Neural crest cell (in vitro differentiated cells): ENCODE data around the gene EPC1. TPM values are rescaled to one million over a fixed set of nuclear protein-coding genes. Genes with fewer than 3 reads are reported as not detected.

Experiments
- DNase-seq: peaks from one replicate; pipeline ENCODE4 v3.0.0; 2021; ENCODE audit warnings: low read depth, mixed read lengths, low spot score
- H3K27ac Mint-ChIP-seq: one replicate; pipeline ENCODE4 v1.8.0; 2021; ENCODE audit warnings: mild to moderate bottlenecking, mixed read lengths; ENCODE audit not compliant: unreplicated experiment
- H3K27me3 Mint-ChIP-seq: 2 replicates; pipeline ENCODE4 v1.8.0; 2021; ENCODE audit warnings: low read depth, mild to moderate bottlenecking, mixed read lengths
- H3K36me3 Mint-ChIP-seq: 2 replicates; pipeline ENCODE4 v1.8.0; 2021; ENCODE audit warnings: low read depth, mild to moderate bottlenecking, mixed read lengths
- H3K4me1 Mint-ChIP-seq: 2 replicates; pipeline ENCODE4 v1.8.0; 2021; ENCODE audit warnings: mixed read lengths
- H3K4me3 Mint-ChIP-seq: one replicate; pipeline ENCODE4 v1.8.0; 2021; ENCODE audit warnings: mild to moderate bottlenecking, mixed read lengths
- H3K9me3 Mint-ChIP-seq: 2 replicates; pipeline ENCODE4 v1.8.0; 2021; ENCODE audit warnings: mixed read lengths
- CTCF ChIP-seq: fragments of 200-600 bp; sonication (generic); conservative IDR thresholded peaks from 2 replicates; pipeline ENCODE4 v1.5.0; 2021; ENCODE audit warnings: antibody characterized with exemption, mild to moderate bottlenecking
- total RNA-seq: library from RNA; stranded (reverse); gene quantifications from 2 replicates; pipeline ENCODE4 v1.2.1, GENCODE V29; 2021

EPC1 gene
- total RNA-seq, 1 donor from 2014 or later, result 44.4 TPM

GRCh38 chr10:32295027-32295426, 51.9 kb downstream of the EPC1 start:
- Mint-ChIP-seq H3K4me1 (peaks cover 4% of the 10 kb centered on the region), H3K4me3 (no peak overlapping the region), H3K27ac (no peak overlapping the region), H3K27me3 (no peaks in the 10 kb centered on the region), H3K9me3 (no peaks in the 10 kb centered on the region), H3K36me3 (peaks cover 4% of the 10 kb centered on the region)
- no peak for DNase-seq
- TF ChIP-seq CTCF, result no peak

GRCh38 chr10:32293581-32293980, 53.4 kb downstream of the EPC1 start:
- H3K36me3 Mint-ChIP-seq, result peaks cover 2% of the 10 kb centered on the region
- no peak overlapping the region for H3K27ac Mint-ChIP-seq
- no peak for TF ChIP-seq CTCF
- no peak overlapping the region for H3K4me3 Mint-ChIP-seq
- H3K9me3 Mint-ChIP-seq, result no peaks in the 10 kb centered on the region
- DNase-seq, result no peak
- no peaks in the 10 kb centered on the region for H3K27me3 Mint-ChIP-seq
- peaks cover 2% of the 10 kb centered on the region for H3K4me1 Mint-ChIP-seq

- Mint-ChIP-seq H3K27me3 (no peaks in the 10 kb centered on the region), H3K27ac (no peak overlapping the region), H3K4me1 (no peaks in the 10 kb centered on the region), H3K9me3 (no peaks in the 10 kb centered on the region), H3K36me3 (peaks cover 19% of the 10 kb centered on the region), H3K4me3 (no peak overlapping the region)
- TF ChIP-seq CTCF, result no peak
- DNase-seq, result no peak
Measured at GRCh38 chr10:32279795-32280194, 67.2 kb downstream of the EPC1 start.

GRCh38 chr10:32273336-32273735, 73.6 kb downstream of the EPC1 start:
- Mint-ChIP-seq H3K4me1 (no peaks in the 10 kb centered on the region), H3K27ac (no peak overlapping the region), H3K9me3 (no peaks in the 10 kb centered on the region), H3K36me3 (peaks cover 30% of the 10 kb centered on the region), H3K4me3 (no peak overlapping the region), H3K27me3 (no peaks in the 10 kb centered on the region)
- DNase-seq, result no peak
- TF ChIP-seq CTCF, result no peak

GRCh38 chr10:32271617-32272016, 75.3 kb downstream of the EPC1 start:
- Mint-ChIP-seq H3K36me3 (peaks cover 37% of the 10 kb centered on the region), H3K9me3 (no peaks in the 10 kb centered on the region), H3K27ac (no peak overlapping the region), H3K4me3 (no peak overlapping the region), H3K27me3 (no peaks in the 10 kb centered on the region), H3K4me1 (no peaks in the 10 kb centered on the region)
- DNase-seq, result no peak
- TF ChIP-seq CTCF, result no peak
